PC-9 (cell line): Measurements from ENCODE around the gene OR8B8. TPM values are rescaled to one million over a fixed set of nuclear protein-coding genes. Genes with fewer than 3 reads are reported as not detected.

Experiments used
- BruUV-seq: library from RNA; stranded (reverse); fragments of 400-500 nt; replicated peaks from 2 replicates; lab custom pipeline; 2021; lab: Mats Ljungman, UMichigan
- CTCF ChIA-PET: fragments of 300-600 bp; sonication (Branson Sonifier 250); formaldehyde crosslinking; loops from one replicate; lab custom pipeline; 2022; ENCODE audit warnings: antibody characterized with exemption; lab: Charles Lee
- POLR2A ChIA-PET: fragments of 300-600 bp; sonication (Branson Sonifier 250); formaldehyde crosslinking; loops from one replicate; lab custom pipeline; 2022; ENCODE audit warnings: antibody characterized with exemption; ENCODE audit not compliant: unreplicated experiment; lab: Charles Lee
- DNase-seq, 2 experiments: peaks; one replicate each; pipeline versions ENCODE4 v3.0.0 to v3.0.0-alpha.2; 2015 to 2022; ENCODE audit warnings: mixed read lengths in 1 of 2
- H2AFZ ChIP-seq: fragments of 200-600 bp; sonication (generic); 2 replicates; pipeline ENCODE4 v1.8.1; 2017; ENCODE audit warnings: antibody characterized with exemption
- H3F3A ChIP-seq: fragments of 200-600 bp; sonication (generic); 2 replicates; pipeline ENCODE4 v1.8.1; 2017; ENCODE audit warnings: antibody characterized with exemption, mild to moderate bottlenecking, low read depth; ENCODE audit not compliant: insufficient read depth
- H3K27ac ChIP-seq: fragments of 200-600 bp; sonication (generic); 2 replicates; pipeline ENCODE4 v1.6.1; 2016; ENCODE audit warnings: mixed run types
- H3K27me3 ChIP-seq: fragments of 200-600 bp; sonication (generic); 2 replicates; pipeline ENCODE4 v1.6.1; 2016; ENCODE audit warnings: low read depth, mixed run types; ENCODE audit not compliant: insufficient read depth
- H3K36me3 ChIP-seq: fragments of 200-600 bp; sonication (generic); 2 replicates; pipeline ENCODE4 v1.6.1; 2016; ENCODE audit warnings: low read depth, mixed run types
- H3K4me1 ChIP-seq: fragments of 200-600 bp; sonication (generic); replicated peaks from 2 replicates; pipeline ENCODE4 v1.6.1; 2016; ENCODE audit warnings: mixed run types; ENCODE audit not compliant: insufficient read depth
- H3K4me2 ChIP-seq: fragments of 200-600 bp; sonication (generic); 2 replicates; pipeline ENCODE4 v1.6.1; 2017; ENCODE audit warnings: mixed run types
- H3K4me3 ChIP-seq: fragments of 200-600 bp; sonication (generic); 2 replicates; pipeline ENCODE4 v1.6.1; 2016; ENCODE audit warnings: mixed run types
- H3K79me2 ChIP-seq: fragments of 200-600 bp; sonication (generic); 2 replicates; pipeline ENCODE4 v1.6.1; 2017; ENCODE audit warnings: low read depth, mixed run types
- H3K9me2 ChIP-seq: fragments of 200-600 bp; sonication (generic); 2 replicates; pipeline ENCODE4 v1.8.1; 2017; ENCODE audit warnings: mild to moderate bottlenecking; ENCODE audit not compliant: insufficient read depth
- H3K9me3 ChIP-seq: fragments of 200-600 bp; sonication (generic); 2 replicates; pipeline ENCODE4 v1.8.1; 2016; ENCODE audit warnings: low read depth; ENCODE audit not compliant: insufficient read depth
- H4K20me1 ChIP-seq: fragments of 200-600 bp; sonication (generic); 2 replicates; pipeline ENCODE4 v1.8.1; 2017; ENCODE audit not compliant: insufficient read depth
- CTCF ChIP-seq: fragments of 200-600 bp; sonication (generic); conservative IDR thresholded peaks from 2 replicates; pipeline ENCODE4 v1.6.1; 2017; ENCODE audit warnings: mixed run types, antibody characterized with exemption, mild to moderate bottlenecking, moderate library complexity
- EZH2 ChIP-seq: fragments of 200-600 bp; sonication (generic); IDR thresholded peaks from 2 replicates; pipeline ENCODE4 v1.8.0; 2017; ENCODE audit warnings: antibody characterized with exemption, low read depth
- intact Hi-C: fragments of 100-400 bp; cut with micrococcal nuclease; formaldehyde crosslinking; loops from one replicate; pipeline ENCODE4 v1.10.0; 2022; ENCODE audit not compliant: unreplicated experiment
- total RNA-seq: library from RNA; stranded (reverse); gene quantifications from 2 replicates; pipeline ENCODE4 v1.2.3, GENCODE V29; 2021

The OR8B8 gene
- total RNA-seq, 1 experiment from 2014 or later, result not detected

- H3K36me3 ChIP-seq, result no peaks in the 10 kb centered on the region
- no peaks in the 10 kb centered on the region for H3K9me2 ChIP-seq
- no peak overlapping the region for H3K4me3 ChIP-seq
- BruUV-seq, result no TSS peak
- no peaks in the 10 kb centered on the region for H4K20me1 ChIP-seq
- DNase-seq, result no peak
- intact Hi-C loops, result no loop called here
- peaks cover 7% of the 10 kb centered on the region; the same call in 1 of the 2 replicates for H3K27me3 ChIP-seq
- no peaks in the 10 kb centered on the region for H3K79me2 ChIP-seq
- no peak overlapping the region for H2AFZ ChIP-seq
- H3K9me3 ChIP-seq, result no peaks in the 10 kb centered on the region
- no peak overlapping the region for H3K4me2 ChIP-seq
- POLR2A ChIA-PET, result no interaction called here
- no peak overlapping the region for H3K27ac ChIP-seq
- TF ChIP-seq CTCF (no peak), EZH2 (no peak)
- no peaks in the 10 kb centered on the region for H3K4me1 ChIP-seq
- H3F3A ChIP-seq, result no peaks in the 10 kb centered on the region
- CTCF ChIA-PET, result no interaction called here
Measured at GRCh38 chr11:124475265-124475664, 29.8 kb upstream of the OR8B8 start.

DNA sequence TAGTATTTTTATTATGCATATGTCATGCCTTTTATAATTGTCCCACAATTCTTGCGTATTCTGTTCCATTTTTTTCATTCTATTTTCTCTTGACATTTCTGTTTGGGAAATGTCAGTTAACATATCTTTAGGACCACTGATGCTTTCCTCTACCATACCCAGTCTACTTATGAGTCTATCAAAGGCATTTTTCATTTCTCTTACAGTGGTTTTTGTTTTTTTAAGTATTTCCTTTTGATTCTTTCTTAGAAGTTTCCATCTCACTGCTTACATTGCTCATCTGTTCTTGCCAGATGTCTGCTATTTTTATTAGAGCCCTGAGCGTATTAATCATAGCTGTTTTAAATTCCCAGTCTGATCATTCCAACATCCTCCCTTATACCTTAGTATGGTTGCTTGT lies 29.3 kb upstream of the OR8B8 start:
- H3K9me2 ChIP-seq, result no peaks in the 10 kb centered on the region
- BruUV-seq, result no TSS peak
- ChIA-PET POLR2A (no interaction called here), CTCF (no interaction called here)
- no peak overlapping the region for H3K4me3 ChIP-seq
- H3F3A ChIP-seq, result no peaks in the 10 kb centered on the region
- H3K9me3 ChIP-seq, result no peaks in the 10 kb centered on the region
- H3K4me1 ChIP-seq, result no peaks in the 10 kb centered on the region
- no peak for TF ChIP-seq CTCF
- TF ChIP-seq EZH2, result no peak
- H3K4me2 ChIP-seq, result no peak overlapping the region
- H3K79me2 ChIP-seq, result no peaks in the 10 kb centered on the region
- no peak overlapping the region for H2AFZ ChIP-seq
- peaks cover 7% of the 10 kb centered on the region; the same call in 1 of the 2 replicates for H3K27me3 ChIP-seq
- intact Hi-C loops, result no loop called here
- H4K20me1 ChIP-seq, result no peaks in the 10 kb centered on the region
- H3K36me3 ChIP-seq, result no peaks in the 10 kb centered on the region
- no peak for DNase-seq
- H3K27ac ChIP-seq, result no peak overlapping the region

- Histone ChIP-seq H4K20me1 (no peaks in the 10 kb centered on the region), H3K4me2 (no peak overlapping the region), H3K27me3 (peaks cover 7% of the 10 kb centered on the region; the same call in 1 of the 2 replicates), H3K36me3 (no peaks in the 10 kb centered on the region), H3K9me2 (no peaks in the 10 kb centered on the region), H3K79me2 (no peaks in the 10 kb centered on the region), H2AFZ (no peak overlapping the region), H3K4me3 (no peak overlapping the region), H3K27ac (no peak overlapping the region), H3K4me1 (no peaks in the 10 kb centered on the region), H3K9me3 (no peaks in the 10 kb centered on the region), H3F3A (no peaks in the 10 kb centered on the region)
- BruUV-seq, result no TSS peak
- ChIA-PET CTCF (no interaction called here), POLR2A (no interaction called here)
- TF ChIP-seq CTCF (no peak), EZH2 (no peak)
- intact Hi-C loops, result no loop called here
- DNase-seq, result no peak
Measured at GRCh38 chr11:124474079-124474478, 28.6 kb upstream of the OR8B8 start.
